HepG2 (cell line): ENCODE results near the gene OASL. TPM values are rescaled to one million over a fixed set of nuclear protein-coding genes. Genes with fewer than 3 reads are reported as not detected.

Source experiments
- ELF1 ChIP-seq: sonication (generic); formaldehyde crosslinking; IDR thresholded peaks from 2 replicates; pipeline ENCODE4 v1.4.0; 2020; ENCODE audit warnings: missing genetic modification reagents
- FOXC1 ChIP-seq: sonication (generic); formaldehyde crosslinking; IDR thresholded peaks from 2 replicates; pipeline ENCODE4 v1.8.0; 2022; ENCODE audit warnings: mild to moderate bottlenecking, missing genetic modification reagents, borderline replicate concordance
- KLF6 ChIP-seq: IDR thresholded peaks from 2 replicates; pipeline ENCODE4 v1.8.0; 2016; ENCODE audit warnings: missing biosample characterization, missing genetic modification reagents
- MAF1 ChIP-seq: sonication (generic); formaldehyde crosslinking; IDR thresholded peaks from 2 replicates; pipeline ENCODE4 v1.5.0; 2020; ENCODE audit warnings: missing genetic modification reagents, borderline replicate concordance
- NCOA5 ChIP-seq: sonication (generic); formaldehyde crosslinking; IDR thresholded peaks from 2 replicates; pipeline ENCODE4 v1.4.0; 2020; ENCODE audit warnings: missing genetic modification reagents
- NFIB ChIP-seq: sonication (generic); formaldehyde crosslinking; IDR thresholded peaks from 2 replicates; pipeline ENCODE4 v1.9.0; 2021; ENCODE audit warnings: missing genetic modification reagents, mild to moderate bottlenecking, borderline replicate concordance
- PAF1 ChIP-seq: IDR thresholded peaks from 2 replicates; pipeline ENCODE4 v1.6.1; 2016; ENCODE audit warnings: missing genetic modification reagents, missing compliant biosample characterization
- SNAI1 ChIP-seq: sonication (generic); formaldehyde crosslinking; IDR thresholded peaks from 2 replicates; pipeline ENCODE4 v1.5.0; 2020; ENCODE audit warnings: mild to moderate bottlenecking, missing genetic modification reagents, borderline replicate concordance
- TBP ChIP-seq: sonication (generic); formaldehyde crosslinking; IDR thresholded peaks from 2 replicates; pipeline ENCODE4 v1.5.0; 2020; ENCODE audit warnings: missing genetic modification reagents
- ZFY ChIP-seq: sonication (generic); formaldehyde crosslinking; IDR thresholded peaks from 2 replicates; pipeline ENCODE4 v1.4.0; 2020; ENCODE audit warnings: missing genetic modification reagents
- ZNF510 ChIP-seq: sonication (generic); formaldehyde crosslinking; IDR thresholded peaks from 2 replicates; pipeline ENCODE4 v1.4.0; 2020; ENCODE audit warnings: low read depth, mild to moderate bottlenecking, missing genetic modification reagents
- ZNF616 ChIP-seq: sonication (generic); formaldehyde crosslinking; IDR thresholded peaks from 2 replicates; pipeline ENCODE4 v1.5.0; 2020; ENCODE audit warnings: low read depth, mild to moderate bottlenecking, missing genetic modification reagents
- ZNF773 ChIP-seq: sonication (generic); formaldehyde crosslinking; IDR thresholded peaks from 2 replicates; pipeline ENCODE4 v1.4.0; 2020; ENCODE audit warnings: missing genetic modification reagents, borderline replicate concordance
- ZSCAN25 ChIP-seq: sonication (generic); formaldehyde crosslinking; IDR thresholded peaks from 2 replicates; pipeline ENCODE4 v1.8.0; 2022; ENCODE audit warnings: mild to moderate bottlenecking, missing genetic modification reagents
- ZSCAN30 ChIP-seq: sonication (generic); formaldehyde crosslinking; IDR thresholded peaks from 2 replicates; pipeline ENCODE4 v1.5.0; 2020; ENCODE audit warnings: mild to moderate bottlenecking, missing genetic modification reagents
- polyA plus RNA-seq, 8 experiments: library from polyadenylated mRNA; depleted of rRNA in 3 of 8; stranded (reverse) in 7 of 8; unstranded in 1 of 8; fragments of >200 nt; fragmentation: Illumina TruSeq in 4 of 8; extraction: Trizol in 4 of 8; gene quantifications; 2 replicates each; pipeline versions ENCODE4 v1.2.1 to v1.2.3, GENCODE V29; 2011 to 2016; ENCODE audit warnings: low read depth in 4 of 8, missing spikeins in 1 of 8, mixed read lengths in 1 of 8; ENCODE audit not compliant: insufficient read depth in 1 of 8
- total RNA-seq, 5 experiments: library from RNA; depleted of rRNA; stranded (reverse); fragments of >200 nt; fragmentation: Illumina TruSeq; extraction: Trizol; gene quantifications; 2 replicates each; pipeline ENCODE4 v1.2.3, GENCODE V29; 2016; ENCODE audit warnings: low read depth in 1 of 5
- TF ChIP-seq, protein P1 (sequence below): IDR thresholded peaks from 2 replicates; pipeline ENCODE4 v1.6.1; 2016; ENCODE audit warnings: control low read depth
- TF ChIP-seq, protein P2 (sequence below): sonication (generic); formaldehyde crosslinking; IDR thresholded peaks from 2 replicates; pipeline ENCODE4 v1.4.0; 2020; ENCODE audit warnings: missing genetic modification reagents
- TF ChIP-seq, protein P3 (sequence below): sonication (generic); formaldehyde crosslinking; IDR thresholded peaks from 2 replicates; pipeline ENCODE4 v1.4.0; 2020; ENCODE audit warnings: missing genetic modification reagents, borderline replicate concordance
- TF ChIP-seq, protein P4 (sequence below): sonication (generic); formaldehyde crosslinking; IDR thresholded peaks from 2 replicates; pipeline ENCODE4 v1.4.0; 2020; ENCODE audit warnings: missing genetic modification reagents, borderline replicate concordance

Gene OASL
- total and polyA plus RNA-seq, 2 of the 13 experiments (the other 11 are each of a cell fraction or from before 2014, with no cell fraction given) = 0.11 to 0.22 TPM

DNA sequence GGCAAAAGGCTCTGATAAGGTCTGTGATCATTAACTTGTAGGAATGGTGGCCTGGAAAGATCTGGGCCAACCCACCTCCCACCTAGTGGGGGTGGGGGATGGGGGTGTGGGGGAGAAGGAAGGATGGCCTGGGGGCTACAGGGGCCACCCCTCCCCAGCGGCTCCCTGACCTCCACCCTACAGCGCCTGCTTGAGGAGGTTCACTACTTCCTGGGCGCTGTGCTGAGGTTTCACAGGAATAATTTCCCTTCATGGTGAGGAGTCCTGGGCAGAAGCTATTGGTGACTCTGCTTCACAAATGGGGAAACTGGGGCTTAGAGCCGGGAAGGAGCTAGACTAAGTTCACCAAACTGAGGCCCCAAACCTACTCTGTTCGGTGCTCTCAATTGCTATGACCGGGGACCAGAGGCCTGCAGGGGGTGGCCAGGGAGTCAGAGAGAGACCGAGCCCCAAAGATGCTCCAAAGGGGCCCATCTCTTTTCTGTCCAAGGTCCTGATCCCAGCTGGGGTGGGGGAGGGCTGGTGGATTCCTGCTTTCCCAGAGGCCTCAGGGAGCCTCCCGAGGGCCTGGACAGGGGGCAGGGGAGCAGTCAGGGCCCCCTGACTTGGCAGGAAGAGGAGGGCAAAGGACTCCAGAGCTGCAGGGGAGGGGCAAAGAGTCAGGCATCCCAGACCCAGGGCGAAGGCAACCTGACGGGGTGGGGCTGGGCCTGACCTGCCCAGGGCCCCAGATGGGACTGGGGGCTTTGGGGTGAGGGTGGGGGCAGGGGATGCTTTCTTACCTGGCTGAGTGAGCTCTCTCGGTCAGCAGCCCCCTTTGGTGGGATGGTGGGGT, 59.0 kb downstream of the OASL start (continued):
- TF ChIP-seq ZNF510 (CRISPR knock-in tag) (0 out of 2 replicates have a peak, but pooled peaks have one; percentile 78), FOXC1 (CRISPR knock-in tag) (no peak), ZSCAN30 (no peak; the same call in 1 of the 2 replicates), KLF6 (CRISPR knock-in tag) (0 out of 2 replicates have a peak, but pooled peaks have one; percentile 18), ZNF773 (no peak), PAF1 (CRISPR knock-in tag) (no peak; the same call in 1 of the 2 replicates), NFIB (no peak), ZNF616 (CRISPR knock-in tag) (0 out of 2 replicates have a peak, but pooled peaks have one; percentile 51), SNAI1 (no peak), MAF1 (CRISPR knock-in tag) (no peak), ELF1 (CRISPR knock-in tag) (peak; percentile 37; the same call in 1 of the 2 replicates), ZFY (CRISPR knock-in tag) (peak; percentile 80), NCOA5 (no peak), TBP (no peak), ZSCAN25 (CRISPR knock-in tag) (peak; percentile 88)
- TF ChIP-seq, protein P1, sequence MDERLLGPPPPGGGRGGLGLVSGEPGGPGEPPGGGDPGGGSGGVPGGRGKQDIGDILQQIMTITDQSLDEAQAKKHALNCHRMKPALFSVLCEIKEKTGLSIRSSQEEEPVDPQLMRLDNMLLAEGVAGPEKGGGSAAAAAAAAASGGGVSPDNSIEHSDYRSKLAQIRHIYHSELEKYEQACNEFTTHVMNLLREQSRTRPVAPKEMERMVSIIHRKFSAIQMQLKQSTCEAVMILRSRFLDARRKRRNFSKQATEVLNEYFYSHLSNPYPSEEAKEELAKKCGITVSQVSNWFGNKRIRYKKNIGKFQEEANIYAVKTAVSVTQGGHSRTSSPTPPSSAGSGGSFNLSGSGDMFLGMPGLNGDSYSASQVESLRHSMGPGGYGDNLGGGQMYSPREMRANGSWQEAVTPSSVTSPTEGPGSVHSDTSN (CRISPR knock-in tag) = no peak
- TF ChIP-seq, protein P2, sequence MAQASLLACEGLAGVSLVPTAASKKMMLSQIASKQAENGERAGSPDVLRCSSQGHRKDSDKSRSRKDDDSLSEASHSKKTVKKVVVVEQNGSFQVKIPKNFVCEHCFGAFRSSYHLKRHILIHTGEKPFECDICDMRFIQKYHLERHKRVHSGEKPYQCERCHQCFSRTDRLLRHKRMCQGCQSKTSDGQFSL (CRISPR knock-in tag) = peak; percentile 65
- TF ChIP-seq, protein P3, sequence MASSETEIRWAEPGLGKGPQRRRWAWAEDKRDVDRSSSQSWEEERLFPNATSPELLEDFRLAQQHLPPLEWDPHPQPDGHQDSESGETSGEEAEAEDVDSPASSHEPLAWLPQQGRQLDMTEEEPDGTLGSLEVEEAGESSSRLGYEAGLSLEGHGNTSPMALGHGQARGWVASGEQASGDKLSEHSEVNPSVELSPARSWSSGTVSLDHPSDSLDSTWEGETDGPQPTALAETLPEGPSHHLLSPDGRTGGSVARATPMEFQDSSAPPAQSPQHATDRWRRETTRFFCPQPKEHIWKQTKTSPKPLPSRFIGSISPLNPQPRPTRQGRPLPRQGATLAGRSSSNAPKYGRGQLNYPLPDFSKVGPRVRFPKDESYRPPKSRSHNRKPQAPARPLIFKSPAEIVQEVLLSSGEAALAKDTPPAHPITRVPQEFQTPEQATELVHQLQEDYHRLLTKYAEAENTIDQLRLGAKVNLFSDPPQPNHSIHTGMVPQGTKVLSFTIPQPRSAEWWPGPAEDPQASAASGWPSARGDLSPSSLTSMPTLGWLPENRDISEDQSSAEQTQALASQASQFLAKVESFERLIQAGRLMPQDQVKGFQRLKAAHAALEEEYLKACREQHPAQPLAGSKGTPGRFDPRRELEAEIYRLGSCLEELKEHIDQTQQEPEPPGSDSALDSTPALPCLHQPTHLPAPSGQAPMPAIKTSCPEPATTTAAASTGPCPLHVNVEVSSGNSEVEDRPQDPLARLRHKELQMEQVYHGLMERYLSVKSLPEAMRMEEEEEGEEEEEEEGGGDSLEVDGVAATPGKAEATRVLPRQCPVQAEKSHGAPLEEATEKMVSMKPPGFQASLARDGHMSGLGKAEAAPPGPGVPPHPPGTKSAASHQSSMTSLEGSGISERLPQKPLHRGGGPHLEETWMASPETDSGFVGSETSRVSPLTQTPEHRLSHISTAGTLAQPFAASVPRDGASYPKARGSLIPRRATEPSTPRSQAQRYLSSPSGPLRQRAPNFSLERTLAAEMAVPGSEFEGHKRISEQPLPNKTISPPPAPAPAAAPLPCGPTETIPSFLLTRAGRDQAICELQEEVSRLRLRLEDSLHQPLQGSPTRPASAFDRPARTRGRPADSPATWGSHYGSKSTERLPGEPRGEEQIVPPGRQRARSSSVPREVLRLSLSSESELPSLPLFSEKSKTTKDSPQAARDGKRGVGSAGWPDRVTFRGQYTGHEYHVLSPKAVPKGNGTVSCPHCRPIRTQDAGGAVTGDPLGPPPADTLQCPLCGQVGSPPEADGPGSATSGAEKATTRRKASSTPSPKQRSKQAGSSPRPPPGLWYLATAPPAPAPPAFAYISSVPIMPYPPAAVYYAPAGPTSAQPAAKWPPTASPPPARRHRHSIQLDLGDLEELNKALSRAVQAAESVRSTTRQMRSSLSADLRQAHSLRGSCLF (CRISPR knock-in tag) = no peak
- TF ChIP-seq, protein P4, sequence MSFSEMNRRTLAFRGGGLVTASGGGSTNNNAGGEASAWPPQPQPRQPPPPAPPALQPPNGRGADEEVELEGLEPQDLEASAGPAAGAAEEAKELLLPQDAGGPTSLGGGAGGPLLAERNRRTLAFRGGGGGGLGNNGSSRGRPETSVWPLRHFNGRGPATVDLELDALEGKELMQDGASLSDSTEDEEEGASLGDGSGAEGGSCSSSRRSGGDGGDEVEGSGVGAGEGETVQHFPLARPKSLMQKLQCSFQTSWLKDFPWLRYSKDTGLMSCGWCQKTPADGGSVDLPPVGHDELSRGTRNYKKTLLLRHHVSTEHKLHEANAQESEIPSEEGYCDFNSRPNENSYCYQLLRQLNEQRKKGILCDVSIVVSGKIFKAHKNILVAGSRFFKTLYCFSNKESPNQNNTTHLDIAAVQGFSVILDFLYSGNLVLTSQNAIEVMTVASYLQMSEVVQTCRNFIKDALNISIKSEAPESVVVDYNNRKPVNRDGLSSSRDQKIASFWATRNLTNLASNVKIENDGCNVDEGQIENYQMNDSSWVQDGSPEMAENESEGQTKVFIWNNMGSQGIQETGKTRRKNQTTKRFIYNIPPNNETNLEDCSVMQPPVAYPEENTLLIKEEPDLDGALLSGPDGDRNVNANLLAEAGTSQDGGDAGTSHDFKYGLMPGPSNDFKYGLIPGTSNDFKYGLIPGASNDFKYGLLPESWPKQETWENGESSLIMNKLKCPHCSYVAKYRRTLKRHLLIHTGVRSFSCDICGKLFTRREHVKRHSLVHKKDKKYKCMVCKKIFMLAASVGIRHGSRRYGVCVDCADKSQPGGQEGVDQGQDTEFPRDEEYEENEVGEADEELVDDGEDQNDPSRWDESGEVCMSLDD (CRISPR knock-in tag) = no peak; the same call in none of the 2 replicates
